A375 (cell line): ENCODE measurements around the gene EYS. TPM values are rescaled to one million over a fixed set of nuclear protein-coding genes. Genes with fewer than 3 reads are reported as not detected.

Experiments used
- total RNA-seq: library from RNA; depleted of rRNA; stranded (reverse); fragments of >200 nt; shearing (Covaris generic); gene quantifications from 2 replicates; pipeline ENCODE4 v1.2.3, GENCODE V29; 2014; rRNA removed

EYS gene
- 1.8 and 2.0 TPM in 2 replicates for total RNA-seq

GRCh38 chr6:65707126-65707826 lies at the start of gene EYS:
TSS of gene EYS (minus strand) at chr6:65707226. CDS start at chr6:65495410, 211,816 bp downstream.

